HG03103 (cell line): ENCODE results near the gene NAB2.
"Not testable (repeated sequence)": the region's sequence is repeated elsewhere in the genome, so short reads cannot be mapped to it uniquely, and the experiment has no call there.

Experiments
- ATAC-seq: cut with Tn5 transposase; IDR thresholded peaks from one replicate; pipeline ENCODE4 v1.9.1; 2021; ENCODE audit warnings: low read depth; ENCODE audit not compliant: unreplicated experiment

NAB2 gene

GRCh38 chr12:57088354-57089270 lies at the start of gene NAB2:
Gene NAB2, plus strand, starts transcription at chr12:57089114. Its CDS starts 158 bp downstream, at chr12:57089272.
- ATAC-seq = peak; percentile 42

- ATAC-seq = no peak
Measured at GRCh38 chr12:57040211-57040610, 48.7 kb upstream of the NAB2 start.

GRCh38 chr12:57040750-57041149 lies 48.2 kb upstream of the NAB2 start:
- no peak for ATAC-seq

GRCh38 chr12:57042695-57043094 lies 46.2 kb upstream of the NAB2 start:
- ATAC-seq = no peak

- ATAC-seq = no peak
Measured at GRCh38 chr12:57044468-57044867, 44.4 kb upstream of the NAB2 start.

- ATAC-seq = no peak
Measured at GRCh38 chr12:57044889-57045288, 44.0 kb upstream of the NAB2 start.

GRCh38 chr12:57046086-57046791 lies 42.7 kb upstream of the NAB2 start:
- no peak for ATAC-seq

- ATAC-seq = no peak
Measured at GRCh38 chr12:57046947-57047890, 41.7 kb upstream of the NAB2 start.

- no peak for ATAC-seq
Measured at GRCh38 chr12:57047981-57048380, 40.9 kb upstream of the NAB2 start.

- ATAC-seq = no peak
Measured at GRCh38 chr12:57048423-57049118, 40.3 kb upstream of the NAB2 start.

- no peak for ATAC-seq
Measured at GRCh38 chr12:57049119-57049446, 39.8 kb upstream of the NAB2 start.

GRCh38 chr12:57049890-57050289 lies 39.0 kb upstream of the NAB2 start, which contains the start of gene MYO1A:
Gene MYO1A, minus strand, starts transcription at chr12:57050129. Its CDS starts 1,806 bp downstream, at chr12:57048323.
- ATAC-seq = no peak

- no peak for ATAC-seq
Measured at GRCh38 chr12:57051011-57051410, 37.9 kb upstream of the NAB2 start.

- not testable (repeated sequence) for ATAC-seq
Measured at GRCh38 chr12:57053146-57053545, 35.8 kb upstream of the NAB2 start.

GRCh38 chr12:57053901-57054300 lies 35.0 kb upstream of the NAB2 start:
- ATAC-seq = not testable (repeated sequence)

- no peak for ATAC-seq
Measured at GRCh38 chr12:57055824-57056223, 33.1 kb upstream of the NAB2 start.

GRCh38 chr12:57057067-57057751 lies 31.7 kb upstream of the NAB2 start:
- no peak for ATAC-seq

- no peak for ATAC-seq
Measured at GRCh38 chr12:57058454-57058853, 30.5 kb upstream of the NAB2 start.

- peak; percentile 64 for ATAC-seq
Measured at GRCh38 chr12:57063991-57064685, 24.8 kb upstream of the NAB2 start.
